A549 (cell line): Measurements from ENCODE around the gene NPB. TPM values are rescaled to one million over a fixed set of nuclear protein-coding genes. Genes with fewer than 3 reads are reported as not detected.

Experiments used
- ATAC-seq, 2 experiments: fragments of 200-7000 bp in 1 of 2; fragments of >200 bp in 1 of 2; cut with Nextera tagmentation in 1 of 2; cut with Tn5 transposase in 1 of 2; 3 replicates each; pipeline versions ENCODE4 v1.8.0 to v1.9.1; 2018 to 2020; ENCODE audit warnings: mild to moderate bottlenecking in 1 of 2, moderate library complexity in 1 of 2
- CTCF ChIA-PET: fragments of 300-600 bp; sonication (Branson Sonifier 250); formaldehyde crosslinking; extraction: SDS; loops from one replicate; lab custom pipeline; 2021; ENCODE audit warnings: antibody characterized with exemption, inconsistent platforms; lab: Yijun Ruan, JAX
- POLR2A ChIA-PET: fragments of 350-600 bp; formaldehyde crosslinking; extraction: SDS; loops from one replicate; lab custom pipeline; 2021; ENCODE audit warnings: antibody characterized with exemption, inconsistent platforms; lab: Yijun Ruan, JAX
- DNase-seq, 2 experiments: peaks; one replicate each; pipeline versions ENCODE4 v3.0.0 to v3.0.0-alpha.2; 2011 to 2016; ENCODE audit warnings: low read depth in 1 of 2, low spot score in 1 of 2
- FAIRE-seq: peaks from 2 replicates; lab custom pipeline; 2011; peaks lifted over from hg19 to GRCh38; lab: Jason Lieb, UNC
- H3K27ac ChIP-seq, 2 experiments: fragments of >200 bp; sonication (Bioruptor Twin); formaldehyde crosslinking; 3 replicates each; pipeline ENCODE4 v1.5.1; 2016 to 2017
- H3K4me1 ChIP-seq: fragments of >200 bp; sonication (Bioruptor Twin); formaldehyde crosslinking; 3 replicates; pipeline ENCODE4 v1.6.1; 2016
- H3K4me2 ChIP-seq: fragments of >200 bp; sonication (Bioruptor Twin); formaldehyde crosslinking; 3 replicates; pipeline ENCODE4 v1.6.1; 2016
- H3K4me3 ChIP-seq: fragments of >200 bp; sonication (Bioruptor Twin); formaldehyde crosslinking; 3 replicates; pipeline ENCODE4 v1.5.1; 2016
- H3K9me3 ChIP-seq: fragments of >200 bp; sonication (Bioruptor Twin); formaldehyde crosslinking; 3 replicates; pipeline ENCODE4 v1.6.1; 2016
- CBX2 ChIP-seq: fragments of 200-600 bp; sonication (generic); IDR thresholded peaks from 2 replicates; pipeline ENCODE4 v1.6.1; 2016; ENCODE audit warnings: low read depth, mild to moderate bottlenecking, borderline replicate concordance
- CEBPB ChIP-seq, 2 experiments: fragments of >200 bp in 1 of 2; sonication (Bioruptor Twin) in 1 of 2; formaldehyde crosslinking in 1 of 2; IDR thresholded peaks; 2 replicates each; pipeline ENCODE4 v1.6.1; 2012 to 2016
- E2F6 ChIP-seq: IDR thresholded peaks from 2 replicates; pipeline ENCODE4 v1.6.1; 2012; ENCODE audit warnings: low read depth, borderline replicate concordance
- EHF ChIP-seq: fragments of 250-450 bp; sonication (Bioruptor Pico); IDR thresholded peaks from 2 replicates; pipeline ENCODE4 v1.5.0; 2020; ENCODE audit warnings: mild to moderate bottlenecking
- FOSB ChIP-seq: fragments of 250-450 bp; sonication (Bioruptor Pico); IDR thresholded peaks from 2 replicates; pipeline ENCODE4 v1.5.0; 2020; ENCODE audit warnings: mild to moderate bottlenecking, moderate library complexity
- FOSL2 ChIP-seq, 2 experiments: fragments of 450-650 bp in 1 of 2; fragments of >200 bp in 1 of 2; sonication (Bioruptor Twin) in 1 of 2; formaldehyde crosslinking; IDR thresholded peaks; 2 replicates each; pipeline versions ENCODE4 v1.5.0 to v1.6.1; 2016 to 2020; ENCODE audit warnings: mild to moderate bottlenecking in 1 of 2, moderate library complexity in 1 of 2
- HDAC2 ChIP-seq: fragments of 200-600 bp; sonication (generic); IDR thresholded peaks from 2 replicates; pipeline ENCODE4 v1.6.1; 2016
- MAX ChIP-seq: IDR thresholded peaks from 2 replicates; pipeline ENCODE4 v1.6.1; 2012
- MAZ ChIP-seq: fragments of 150-350 bp; IDR thresholded peaks from 2 replicates; pipeline ENCODE4 v1.6.1; 2014; ENCODE audit warnings: antibody characterized with exemption, low read depth, low read length, borderline replicate concordance
- NFE2L2 ChIP-seq: fragments of 150-350 bp; conservative IDR thresholded peaks from 2 replicates; pipeline ENCODE4 v1.6.1; 2014; ENCODE audit warnings: low read length
- RNF2 ChIP-seq: fragments of 200-600 bp; sonication (generic); IDR thresholded peaks from 2 replicates; pipeline ENCODE4 v1.6.1; 2016; ENCODE audit warnings: low read depth, mild to moderate bottlenecking, antibody characterized with exemption, moderate library complexity, borderline replicate concordance
- ZFP36 ChIP-seq: fragments of 450-650 bp; IDR thresholded peaks from 2 replicates; pipeline ENCODE4 v1.6.1; 2014; ENCODE audit warnings: borderline replicate concordance; ENCODE audit not compliant: partially characterized antibody
- ZSCAN20 ChIP-seq: fragments of 250-450 bp; sonication (Bioruptor Pico); IDR thresholded peaks from 2 replicates; pipeline ENCODE4 v1.8.0; 2022; ENCODE audit warnings: mild to moderate bottlenecking, moderate library complexity
- WGBS: methylation state at CpG from one replicate; pipeline ENCODE4 v1.1.6; 2017; ENCODE audit errors: missing lambda C conversion rate; 5-methylcytosine and 5-hydroxymethylcytosine counted together
- polyA plus RNA-seq, 4 experiments: library from polyadenylated mRNA; depleted of rRNA in 3 of 4; stranded (reverse); fragments of >200 nt; fragmentation: RNase III in 1 of 4; extraction: RNeasy Plus Mini Kit Qiagen cat#74134 plus additional on column Dnase treatment in 1 of 4; gene quantifications; 2 replicates in 3 of 4; 3 replicates in 1 of 4; pipeline ENCODE4 v1.2.3, GENCODE V29; 2011 to 2017
- TF ChIP-seq, protein P1 (sequence below): fragments of 250-450 bp; sonication (Bioruptor Pico); IDR thresholded peaks from 2 replicates; pipeline ENCODE4 v1.5.0; 2021; ENCODE audit warnings: mild to moderate bottlenecking, moderate library complexity, borderline replicate concordance
- TF ChIP-seq, protein P2 (sequence below): fragments of >200 bp; sonication (Bioruptor Twin); formaldehyde crosslinking; IDR thresholded peaks from 3 replicates; pipeline ENCODE4 v1.5.1; 2016
- TF ChIP-seq, protein P3 (sequence below): fragments of 200-600 bp; sonication (generic); IDR thresholded peaks from 2 replicates; pipeline ENCODE4 v1.6.1; 2016; ENCODE audit warnings: antibody characterized with exemption, mild to moderate bottlenecking, moderate library complexity
- TF ChIP-seq, protein P4 (sequence below): fragments of 450-650 bp; IDR thresholded peaks from 2 replicates; pipeline ENCODE4 v1.6.1; 2014; ENCODE audit warnings: antibody characterized with exemption

NPB gene
- polyA plus RNA-seq, 2 of the 4 experiments (the other 2 are of a cell fraction), result 0.41 to 0.45 TPM

- H3K27ac ChIP-seq, result no peak overlapping the region
- FAIRE-seq (no peak), DNase-seq (no peak), ATAC-seq (peak in 1 of 2 experiments; percentile 41; a peak in 1 of 6 replicates)
- H3K4me3 ChIP-seq, result no peak overlapping the region
- 74% methylated on average over 17 of the region's 17 CpGs for WGBS
- ChIA-PET CTCF (interaction anchor here (1.0 to 17.3 kb wide), 5 partner anchors 9 to 72 kb away, joined by 3 to 170 read pairs (median 5); partner anchors contain the start of genes CENPX, LRRC45, NOTUM and PYCR1), POLR2A (no interaction called here)
- H3K4me1 ChIP-seq, result no peaks in the 10 kb centered on the region
- H3K9me3 ChIP-seq, result no peaks in the 10 kb centered on the region
- H3K4me2 ChIP-seq, result no peak overlapping the region
- TF ChIP-seq NFE2L2 (no peak), CEBPB (IDR thresholded peaks at IDR 0.05) (no peak), HDAC2 (no peak), FOSL2 (IDR thresholded peaks at IDR 0.05) (no peak), FOSL2 (CRISPR knock-in tag; IDR thresholded peaks at IDR 0.05) (no peak), MAZ (no peak), MAX (no peak), CBX2 (no peak), ZSCAN20 (CRISPR knock-in tag) (no peak)
- TF ChIP-seq, protein P1, sequence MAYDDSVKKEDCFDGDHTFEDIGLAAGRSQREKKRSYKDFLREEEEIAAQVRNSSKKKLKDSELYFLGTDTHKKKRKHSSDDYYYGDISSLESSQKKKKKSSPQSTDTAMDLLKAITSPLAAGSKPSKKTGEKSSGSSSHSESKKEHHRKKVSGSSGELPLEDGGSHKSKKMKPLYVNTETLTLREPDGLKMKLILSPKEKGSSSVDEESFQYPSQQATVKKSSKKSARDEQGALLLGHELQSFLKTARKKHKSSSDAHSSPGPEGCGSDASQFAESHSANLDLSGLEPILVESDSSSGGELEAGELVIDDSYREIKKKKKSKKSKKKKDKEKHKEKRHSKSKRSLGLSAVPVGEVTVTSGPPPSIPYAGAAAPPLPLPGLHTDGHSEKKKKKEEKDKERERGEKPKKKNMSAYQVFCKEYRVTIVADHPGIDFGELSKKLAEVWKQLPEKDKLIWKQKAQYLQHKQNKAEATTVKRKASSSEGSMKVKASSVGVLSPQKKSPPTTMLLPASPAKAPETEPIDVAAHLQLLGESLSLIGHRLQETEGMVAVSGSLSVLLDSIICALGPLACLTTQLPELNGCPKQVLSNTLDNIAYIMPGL (CRISPR knock-in tag), result no peak
- TF ChIP-seq, all 56 proteins: peak for 0
Observed at GRCh38 chr17:81948635-81949378, 46.8 kb downstream of the NPB start.

DNA sequence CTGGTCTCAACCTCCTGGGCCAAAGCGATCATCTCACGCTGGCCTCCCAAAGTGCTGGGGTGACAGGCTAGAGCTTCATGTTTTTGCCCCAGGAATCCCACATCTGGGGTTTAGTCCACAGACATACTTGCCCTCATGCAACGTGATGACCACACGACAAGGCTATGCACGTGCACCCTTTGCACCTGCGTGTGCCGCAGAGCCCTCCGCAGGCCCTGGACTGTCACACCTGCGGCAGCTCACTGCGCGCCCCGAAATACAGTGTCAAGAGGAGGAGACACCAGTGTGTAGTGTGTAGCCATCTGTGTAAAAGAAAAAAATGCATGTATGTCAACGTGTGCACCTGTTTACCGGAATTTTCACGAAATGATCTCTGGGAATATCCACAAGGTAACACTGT, 48.5 kb downstream of the NPB start:
- Histone ChIP-seq H3K4me3 (no peak overlapping the region), H3K4me2 (no peak overlapping the region), H3K9me3 (no peaks in the 10 kb centered on the region), H3K27ac (no peak overlapping the region), H3K4me1 (no peaks in the 10 kb centered on the region)
- 86% methylated on average over 15 of the region's 15 CpGs for WGBS
- ATAC-seq (no peak), DNase-seq (no peak), FAIRE-seq (no peak)
- TF ChIP-seq, protein P2, sequence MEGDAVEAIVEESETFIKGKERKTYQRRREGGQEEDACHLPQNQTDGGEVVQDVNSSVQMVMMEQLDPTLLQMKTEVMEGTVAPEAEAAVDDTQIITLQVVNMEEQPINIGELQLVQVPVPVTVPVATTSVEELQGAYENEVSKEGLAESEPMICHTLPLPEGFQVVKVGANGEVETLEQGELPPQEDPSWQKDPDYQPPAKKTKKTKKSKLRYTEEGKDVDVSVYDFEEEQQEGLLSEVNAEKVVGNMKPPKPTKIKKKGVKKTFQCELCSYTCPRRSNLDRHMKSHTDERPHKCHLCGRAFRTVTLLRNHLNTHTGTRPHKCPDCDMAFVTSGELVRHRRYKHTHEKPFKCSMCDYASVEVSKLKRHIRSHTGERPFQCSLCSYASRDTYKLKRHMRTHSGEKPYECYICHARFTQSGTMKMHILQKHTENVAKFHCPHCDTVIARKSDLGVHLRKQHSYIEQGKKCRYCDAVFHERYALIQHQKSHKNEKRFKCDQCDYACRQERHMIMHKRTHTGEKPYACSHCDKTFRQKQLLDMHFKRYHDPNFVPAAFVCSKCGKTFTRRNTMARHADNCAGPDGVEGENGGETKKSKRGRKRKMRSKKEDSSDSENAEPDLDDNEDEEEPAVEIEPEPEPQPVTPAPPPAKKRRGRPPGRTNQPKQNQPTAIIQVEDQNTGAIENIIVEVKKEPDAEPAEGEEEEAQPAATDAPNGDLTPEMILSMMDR, result no peak
- TF ChIP-seq RNF2 (no peak), EHF (no peak), ZFP36 (no peak), MAZ (no peak), E2F6 (no peak), FOSB (CRISPR knock-in tag) (no peak)
- TF ChIP-seq, protein P3, sequence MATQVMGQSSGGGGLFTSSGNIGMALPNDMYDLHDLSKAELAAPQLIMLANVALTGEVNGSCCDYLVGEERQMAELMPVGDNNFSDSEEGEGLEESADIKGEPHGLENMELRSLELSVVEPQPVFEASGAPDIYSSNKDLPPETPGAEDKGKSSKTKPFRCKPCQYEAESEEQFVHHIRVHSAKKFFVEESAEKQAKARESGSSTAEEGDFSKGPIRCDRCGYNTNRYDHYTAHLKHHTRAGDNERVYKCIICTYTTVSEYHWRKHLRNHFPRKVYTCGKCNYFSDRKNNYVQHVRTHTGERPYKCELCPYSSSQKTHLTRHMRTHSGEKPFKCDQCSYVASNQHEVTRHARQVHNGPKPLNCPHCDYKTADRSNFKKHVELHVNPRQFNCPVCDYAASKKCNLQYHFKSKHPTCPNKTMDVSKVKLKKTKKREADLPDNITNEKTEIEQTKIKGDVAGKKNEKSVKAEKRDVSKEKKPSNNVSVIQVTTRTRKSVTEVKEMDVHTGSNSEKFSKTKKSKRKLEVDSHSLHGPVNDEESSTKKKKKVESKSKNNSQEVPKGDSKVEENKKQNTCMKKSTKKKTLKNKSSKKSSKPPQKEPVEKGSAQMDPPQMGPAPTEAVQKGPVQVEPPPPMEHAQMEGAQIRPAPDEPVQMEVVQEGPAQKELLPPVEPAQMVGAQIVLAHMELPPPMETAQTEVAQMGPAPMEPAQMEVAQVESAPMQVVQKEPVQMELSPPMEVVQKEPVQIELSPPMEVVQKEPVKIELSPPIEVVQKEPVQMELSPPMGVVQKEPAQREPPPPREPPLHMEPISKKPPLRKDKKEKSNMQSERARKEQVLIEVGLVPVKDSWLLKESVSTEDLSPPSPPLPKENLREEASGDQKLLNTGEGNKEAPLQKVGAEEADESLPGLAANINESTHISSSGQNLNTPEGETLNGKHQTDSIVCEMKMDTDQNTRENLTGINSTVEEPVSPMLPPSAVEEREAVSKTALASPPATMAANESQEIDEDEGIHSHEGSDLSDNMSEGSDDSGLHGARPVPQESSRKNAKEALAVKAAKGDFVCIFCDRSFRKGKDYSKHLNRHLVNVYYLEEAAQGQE, result no peak
- TF ChIP-seq, protein P4, sequence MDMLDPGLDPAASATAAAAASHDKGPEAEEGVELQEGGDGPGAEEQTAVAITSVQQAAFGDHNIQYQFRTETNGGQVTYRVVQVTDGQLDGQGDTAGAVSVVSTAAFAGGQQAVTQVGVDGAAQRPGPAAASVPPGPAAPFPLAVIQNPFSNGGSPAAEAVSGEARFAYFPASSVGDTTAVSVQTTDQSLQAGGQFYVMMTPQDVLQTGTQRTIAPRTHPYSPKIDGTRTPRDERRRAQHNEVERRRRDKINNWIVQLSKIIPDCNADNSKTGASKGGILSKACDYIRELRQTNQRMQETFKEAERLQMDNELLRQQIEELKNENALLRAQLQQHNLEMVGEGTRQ, result no peak
- CTCF ChIA-PET, result interaction anchor here (0.6 to 17.3 kb wide), 8 partner anchors 9 to 149 kb away, joined by 3 to 170 read pairs (median 4); partner anchors contain the start of genes CENPX, LRRC45 and NOTUM
- POLR2A ChIA-PET, result no interaction called here
